D341Med (cell line): ENCODE results near the gene CCNDBP1.
"Not testable (repeated sequence)": the region's sequence is repeated elsewhere in the genome, so short reads cannot be mapped to it uniquely, and the experiment has no call there.

Source experiments
- DNase-seq: peaks from one replicate; pipeline ENCODE4 v3.0.0; 2012; ENCODE audit warnings: low spot score

CCNDBP1 gene

DNA sequence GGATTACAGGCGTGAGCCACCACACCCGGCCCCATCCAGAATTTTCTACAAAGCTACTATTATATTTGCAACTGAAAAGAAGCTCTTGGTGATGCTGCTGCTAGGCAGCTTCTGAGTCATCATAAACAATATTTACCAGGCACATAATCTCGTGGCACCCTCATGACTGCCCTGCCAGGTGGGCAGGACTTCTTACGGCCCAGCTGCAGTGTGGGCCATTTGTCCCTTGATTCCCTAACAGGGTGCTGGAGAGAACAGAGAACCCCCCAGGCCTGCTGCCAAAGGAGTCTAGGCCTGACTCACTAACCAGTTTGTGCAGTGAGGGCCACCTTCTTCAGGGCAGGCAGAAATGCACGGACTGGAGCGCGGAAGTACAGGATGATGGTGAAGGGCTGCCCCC lies 30.8 kb downstream of the CCNDBP1 start:
- DNase-seq, result no peak

DNA sequence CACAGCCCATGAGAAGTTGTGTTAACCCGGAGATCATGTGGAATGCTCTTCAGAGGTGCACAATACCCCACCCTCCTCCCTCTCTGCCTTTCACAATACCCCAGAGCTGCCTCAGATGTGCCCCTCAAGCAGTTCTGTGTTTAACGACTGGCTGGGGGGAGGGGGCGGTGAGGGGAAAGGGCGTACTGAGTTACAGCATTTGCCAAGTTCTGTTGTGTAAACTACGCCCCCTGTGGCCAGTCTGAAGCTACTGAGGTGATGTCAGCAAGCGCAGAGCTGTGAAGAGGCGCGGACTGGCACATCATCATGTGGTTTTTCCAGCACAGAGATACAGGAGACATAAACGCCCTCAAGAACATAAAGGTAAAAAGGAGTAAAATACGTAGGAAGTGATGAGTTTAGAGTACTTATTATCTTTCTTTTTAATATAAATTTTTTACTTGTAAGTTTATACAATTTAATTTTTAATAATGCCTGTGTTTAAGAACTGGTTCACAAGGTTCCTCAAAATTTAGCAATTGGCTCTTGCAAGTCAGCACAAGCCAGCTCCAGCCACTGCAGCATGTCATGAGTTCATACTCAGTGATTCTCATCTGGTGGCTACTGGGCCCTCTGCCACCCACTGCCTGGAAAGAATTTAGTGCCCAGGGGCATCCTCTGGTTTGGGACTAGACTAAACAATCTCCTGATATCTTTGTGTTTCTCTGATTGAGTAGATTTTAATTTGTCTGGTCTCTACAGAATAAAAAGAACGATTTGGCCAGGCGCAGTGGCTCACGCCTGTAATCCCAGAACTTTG lies 33.9 kb downstream of the CCNDBP1 start:
- no peak for DNase-seq

DNA sequence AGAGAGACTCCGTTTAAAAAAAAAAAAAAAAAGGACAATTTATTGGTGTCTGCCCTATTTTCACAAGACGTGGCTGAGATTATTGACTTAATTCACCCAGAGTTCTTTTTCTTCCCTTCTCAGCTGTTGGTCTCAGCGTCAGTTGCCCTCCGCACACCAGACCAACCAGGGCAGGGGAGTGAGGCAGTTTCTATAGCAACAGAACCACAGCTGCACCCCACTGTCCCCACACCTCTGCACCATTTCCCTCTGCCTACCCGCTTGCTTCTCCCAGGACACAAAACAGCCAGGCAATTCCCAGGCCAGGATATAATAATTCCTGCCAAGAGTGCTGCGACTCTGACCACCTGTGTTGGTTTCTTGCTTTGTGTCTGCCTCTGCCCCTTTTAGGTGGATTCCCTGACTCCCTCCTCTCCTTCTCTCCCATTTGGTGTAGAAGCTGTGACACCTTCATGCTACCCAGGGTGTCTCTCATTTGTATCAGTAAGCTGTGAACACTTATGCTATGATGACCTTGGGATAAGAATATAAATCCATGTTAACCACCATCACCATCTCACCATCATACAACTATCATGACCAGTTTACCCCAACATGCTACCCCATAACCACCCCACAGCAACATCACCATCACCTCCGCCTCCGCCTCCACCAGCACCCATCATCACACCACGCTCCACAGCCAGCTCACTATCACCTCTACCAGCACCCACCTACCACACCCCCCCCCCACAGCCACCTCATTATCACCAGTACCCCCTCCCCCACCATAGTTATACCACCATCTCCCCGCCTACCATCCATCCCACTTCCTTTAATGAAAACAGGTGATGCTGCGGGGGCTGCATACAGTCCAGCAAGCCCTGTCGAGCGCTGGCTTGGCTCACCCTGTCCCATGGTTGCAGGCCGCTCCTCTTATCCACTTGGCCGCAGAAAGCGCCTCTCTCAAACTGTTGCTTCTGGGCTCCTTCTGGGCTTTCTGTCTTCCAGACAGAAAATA lies 35.0 kb downstream of the CCNDBP1 start:
- no peak for DNase-seq

DNA sequence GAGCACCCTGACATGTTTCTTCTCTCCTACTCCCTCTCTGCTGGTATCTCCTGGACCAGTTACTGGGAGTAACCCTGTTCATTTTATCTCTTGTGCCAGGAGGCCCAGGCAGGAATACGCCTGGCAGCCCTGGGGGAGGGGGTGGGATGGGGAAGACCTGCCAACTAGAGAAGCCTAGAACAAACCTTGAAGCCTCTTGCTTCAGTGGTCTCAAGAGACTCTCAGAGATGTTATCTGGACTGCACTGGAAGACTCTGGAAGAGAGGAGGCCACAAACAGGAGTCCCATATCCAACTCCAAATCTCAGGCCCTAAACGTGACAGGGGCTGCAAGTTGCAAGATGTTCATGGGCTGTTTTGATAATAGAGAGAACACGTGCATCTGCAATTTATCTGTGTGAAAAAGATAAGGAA lies 35.8 kb downstream of the CCNDBP1 start, which contains the start of gene EPB42:
TSS of gene EPB42 (minus strand) at position 28 of the 413 bp plus-strand sequence. CDS start 193 bp downstream, outside the sequence.
- DNase-seq, result no peak

DNA sequence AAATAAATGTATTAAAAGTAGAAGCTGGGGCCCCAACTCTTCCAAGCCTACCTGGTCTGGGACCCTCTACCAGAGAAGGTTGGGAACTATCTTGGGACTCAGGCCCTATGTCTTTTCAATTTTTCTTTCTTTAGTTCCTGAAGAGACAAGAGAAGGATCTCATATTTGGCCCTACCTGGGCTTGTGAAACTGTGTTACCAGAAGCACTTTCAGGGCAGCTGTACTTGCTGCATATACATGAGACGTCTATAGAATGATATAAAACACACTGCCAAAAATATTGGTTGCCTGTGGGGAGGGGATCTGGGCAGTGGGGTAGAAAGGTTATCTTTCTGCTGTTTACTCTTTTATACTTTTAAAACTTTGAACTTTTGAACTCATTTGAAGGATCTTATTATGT lies 36.2 kb downstream of the CCNDBP1 start:
- no peak for DNase-seq

DNA sequence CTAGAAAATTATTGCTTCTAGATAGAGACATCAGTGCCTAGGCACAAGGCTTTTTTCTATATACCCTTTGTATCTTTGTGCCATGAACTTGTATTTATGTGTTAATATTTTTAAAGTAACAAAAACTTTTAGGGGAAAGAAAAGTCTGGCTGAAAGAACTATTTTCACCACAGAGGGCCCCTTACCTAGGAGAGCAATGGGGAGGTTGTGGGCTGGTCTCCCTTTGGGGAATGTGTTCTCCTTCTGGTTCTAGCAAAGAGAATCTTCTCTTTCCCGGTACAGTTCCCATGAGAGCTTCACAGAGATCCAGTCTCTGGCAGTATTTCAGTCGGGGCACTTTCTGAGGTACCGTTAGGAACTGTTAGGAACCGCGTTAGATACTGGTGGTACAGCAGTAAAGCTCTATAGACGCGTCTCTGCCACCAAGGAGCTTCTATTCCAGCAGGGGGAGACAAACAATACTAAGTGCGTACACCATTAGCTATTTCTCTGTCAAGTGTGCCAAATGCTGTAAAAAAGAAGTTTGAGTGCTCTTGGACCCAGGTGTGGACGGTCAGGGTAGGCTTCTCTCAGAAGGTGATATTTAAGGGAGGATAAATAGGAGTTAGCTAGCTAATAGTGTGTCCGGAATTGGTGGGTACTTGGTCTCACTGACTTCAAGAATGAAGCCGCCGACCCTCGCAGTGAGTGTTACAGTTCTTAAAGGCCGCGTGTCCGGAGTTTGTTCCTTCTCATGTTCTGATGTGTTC lies 40.2 kb downstream of the CCNDBP1 start:
- DNase-seq, result peak; percentile 63

DNA sequence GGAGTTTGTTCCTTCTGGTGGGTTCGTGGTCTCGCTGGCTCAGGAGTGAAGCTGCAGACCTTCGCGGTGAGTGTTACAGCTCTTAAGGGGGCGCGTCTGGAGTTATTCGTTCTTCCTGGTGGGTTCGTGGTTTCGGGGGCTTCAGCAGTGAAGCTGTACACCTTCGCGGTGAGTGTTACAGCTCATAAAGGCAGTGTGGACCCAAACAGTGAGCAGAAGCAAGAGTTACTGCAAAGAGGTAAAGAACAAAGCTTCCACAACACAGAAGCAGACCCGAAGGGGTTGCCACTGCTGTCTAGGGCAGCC lies 40.7 kb downstream of the CCNDBP1 start:
- not testable (repeated sequence) for DNase-seq

DNA sequence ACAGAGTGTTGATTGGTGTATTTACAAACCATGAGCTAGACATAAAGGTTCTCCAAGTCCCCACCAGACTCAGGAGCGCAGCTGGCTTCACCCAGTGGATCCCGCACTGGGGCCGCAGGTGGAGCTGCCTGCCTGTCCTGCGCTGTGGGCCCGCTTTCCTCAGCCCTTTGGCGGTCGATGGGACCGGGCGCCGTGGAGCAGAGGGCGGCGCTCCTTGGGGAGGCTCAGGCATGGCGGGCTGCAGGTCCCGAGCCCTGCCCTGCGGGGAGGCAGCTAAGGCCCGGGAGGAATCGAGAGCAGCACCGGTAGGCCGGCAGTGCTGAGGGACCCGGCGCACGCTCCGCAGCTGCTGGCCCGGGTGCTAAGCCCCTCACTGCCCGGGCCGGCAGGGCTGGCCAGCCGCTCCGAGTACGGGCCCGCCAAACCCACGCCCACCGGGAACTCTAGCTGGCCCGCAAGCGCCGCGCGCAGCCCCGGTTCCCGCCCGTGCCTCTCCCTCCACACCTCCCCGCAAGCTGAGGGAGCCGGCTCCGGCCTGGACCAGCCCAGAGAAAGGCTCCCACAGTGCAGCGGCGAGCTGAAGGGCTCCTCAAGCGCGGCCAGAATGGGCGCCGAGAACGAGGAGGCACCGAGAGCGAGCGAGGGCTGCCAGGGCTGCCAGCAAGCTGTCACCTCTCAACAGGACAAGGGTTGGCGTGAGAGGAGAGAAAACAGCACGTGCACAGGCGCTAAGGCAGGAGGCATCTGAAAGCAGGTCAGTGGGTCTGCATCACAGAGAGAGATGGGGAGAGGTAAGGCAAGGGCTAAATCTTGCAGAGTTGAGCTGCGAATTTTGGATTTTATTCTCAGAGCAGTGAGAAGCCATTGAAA lies 41.5 kb downstream of the CCNDBP1 start:
- DNase-seq, result no peak

DNA sequence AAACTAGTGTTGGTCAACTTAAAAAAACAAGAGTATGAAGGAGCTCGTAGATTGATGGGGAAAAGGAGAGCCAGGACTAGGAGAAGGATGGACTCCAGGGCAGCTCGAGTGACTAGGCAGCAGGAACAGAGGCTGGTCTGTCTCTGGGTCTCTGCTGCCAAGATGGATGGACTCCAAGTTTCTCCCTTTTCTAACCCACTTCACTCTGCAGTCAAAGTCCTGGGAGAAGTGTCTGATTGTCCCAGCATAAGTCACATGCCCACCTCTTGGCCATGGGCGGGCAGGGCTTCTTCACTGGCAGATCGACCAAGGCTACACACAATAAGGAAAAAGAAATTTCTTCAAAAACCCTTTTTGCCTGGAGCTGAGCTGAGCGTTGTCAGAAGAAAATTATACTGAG lies 44.8 kb downstream of the CCNDBP1 start:
- no peak for DNase-seq

DNA sequence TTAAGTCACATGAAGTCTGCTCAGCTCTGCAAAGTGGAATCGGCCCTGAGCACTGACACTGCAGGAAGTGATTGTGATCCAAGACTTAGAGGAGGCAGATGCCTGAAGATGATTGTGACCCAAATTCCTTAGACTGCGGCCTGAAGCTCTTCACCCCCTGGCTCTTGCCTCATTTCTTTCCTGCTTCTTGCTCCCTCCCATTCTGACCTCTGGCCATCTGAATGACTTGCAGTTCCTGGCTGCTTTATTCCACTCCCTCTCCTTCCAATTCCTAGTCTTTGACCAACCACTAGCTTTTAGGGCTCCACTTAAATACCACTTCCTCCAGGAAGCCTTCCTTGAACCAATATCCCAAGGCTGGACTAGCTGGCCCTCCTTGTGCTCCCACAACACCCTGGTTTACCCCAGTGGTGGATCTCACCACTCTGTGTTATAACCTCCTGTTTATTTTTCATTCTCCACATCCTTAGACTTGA lies 45.5 kb downstream of the CCNDBP1 start:
- no peak for DNase-seq

DNA sequence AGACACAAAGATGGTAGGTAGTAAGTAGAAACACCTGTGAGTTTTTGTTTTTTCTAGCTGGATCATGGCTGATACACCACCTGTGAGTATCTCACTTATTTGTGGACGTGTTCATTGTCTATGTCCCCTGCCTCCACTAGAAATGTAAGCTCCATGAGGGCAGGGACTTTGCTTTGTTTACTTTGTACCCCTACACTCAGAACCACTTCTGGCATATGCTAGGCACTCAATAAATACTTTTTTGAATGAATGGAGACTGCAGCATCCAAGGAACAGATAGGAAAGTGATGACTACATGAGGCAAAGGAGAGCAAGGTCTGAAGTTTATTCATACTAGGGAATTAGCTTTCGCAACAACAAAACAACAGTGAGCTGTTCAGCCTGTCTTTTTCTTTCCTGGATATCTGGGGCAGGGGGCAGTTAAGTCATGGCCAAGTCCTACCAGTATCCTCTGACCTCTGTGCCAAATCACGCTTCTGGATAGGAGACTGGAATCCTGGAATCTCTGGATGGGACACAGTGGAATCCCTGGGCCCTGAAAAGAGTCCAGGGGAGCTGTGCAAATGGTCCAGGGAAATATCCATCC lies 47.2 kb downstream of the CCNDBP1 start:
- no peak for DNase-seq

DNA sequence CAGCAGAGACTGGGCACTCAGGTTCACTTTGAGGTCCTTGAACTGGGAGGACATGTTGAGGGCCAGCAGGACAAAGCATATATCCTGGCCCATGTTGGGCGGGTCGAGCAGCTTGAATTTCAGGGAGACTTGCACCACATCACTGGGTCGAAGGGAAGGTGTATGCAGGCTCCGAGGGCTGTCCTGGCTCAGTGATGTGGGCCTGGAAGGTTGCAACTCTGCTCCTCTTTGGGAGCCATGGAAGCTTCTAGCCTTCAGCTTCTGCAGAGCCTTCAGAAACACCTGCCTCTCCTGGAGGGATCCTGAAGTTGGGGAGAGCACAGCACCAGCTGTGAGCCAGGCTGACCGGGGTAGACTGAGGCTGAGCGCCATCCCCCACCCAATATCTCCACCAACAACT lies 50.3 kb downstream of the CCNDBP1 start:
- DNase-seq, result no peak

DNA sequence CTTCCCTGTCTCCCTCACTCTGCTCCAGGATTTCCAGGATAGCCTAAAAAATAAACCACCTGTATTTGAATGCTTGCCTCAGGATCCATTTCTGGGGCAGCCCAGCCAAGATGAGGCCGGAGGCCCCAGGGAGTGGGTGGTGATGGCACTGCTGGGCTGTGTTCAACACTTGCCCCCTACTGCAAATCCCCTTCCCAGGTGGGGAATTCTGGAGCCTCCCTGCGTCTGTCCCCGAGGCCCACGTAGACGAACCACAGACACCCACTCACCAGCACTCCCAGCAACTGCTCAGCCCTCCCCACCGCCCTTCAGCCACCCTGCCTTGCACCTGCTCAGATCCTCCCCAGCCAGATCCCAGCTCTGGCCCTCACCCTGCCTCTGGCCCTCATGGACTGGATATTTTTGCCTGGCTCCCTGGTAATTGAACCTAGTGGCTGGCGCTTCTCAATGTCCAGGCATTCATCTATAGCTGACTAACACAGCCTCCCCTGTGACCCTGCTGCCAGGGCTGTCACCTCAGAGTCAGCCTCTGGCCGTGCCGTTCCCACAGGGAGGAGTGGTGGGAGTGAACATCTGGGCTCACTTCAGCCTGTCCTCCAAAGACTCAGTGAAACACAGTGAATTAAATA lies 52.8 kb downstream of the CCNDBP1 start:
- DNase-seq, result no peak

DNA sequence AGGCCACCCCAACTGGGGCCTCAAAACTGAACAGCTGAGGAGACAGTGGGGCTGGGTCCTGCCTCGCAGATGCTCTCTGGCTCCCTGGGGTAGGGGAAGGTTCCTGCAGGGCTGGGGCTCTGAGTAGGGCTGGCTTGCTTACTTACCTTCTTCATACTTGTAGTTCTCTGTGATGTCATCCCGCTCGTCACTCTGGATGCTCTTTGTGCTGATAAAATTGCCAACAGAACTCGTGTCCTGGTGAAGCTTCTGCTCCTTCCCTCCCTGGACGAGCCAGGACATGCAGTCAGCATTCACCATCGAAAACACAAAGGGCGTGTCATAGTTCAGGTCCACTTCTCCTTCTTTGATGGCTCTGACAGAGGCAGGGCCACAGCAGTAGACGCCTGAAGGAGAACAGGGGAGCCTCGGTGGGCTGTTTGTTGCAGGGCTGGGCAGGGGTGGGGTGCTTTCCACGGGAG lies 53.5 kb downstream of the CCNDBP1 start:
- DNase-seq, result no peak

DNA sequence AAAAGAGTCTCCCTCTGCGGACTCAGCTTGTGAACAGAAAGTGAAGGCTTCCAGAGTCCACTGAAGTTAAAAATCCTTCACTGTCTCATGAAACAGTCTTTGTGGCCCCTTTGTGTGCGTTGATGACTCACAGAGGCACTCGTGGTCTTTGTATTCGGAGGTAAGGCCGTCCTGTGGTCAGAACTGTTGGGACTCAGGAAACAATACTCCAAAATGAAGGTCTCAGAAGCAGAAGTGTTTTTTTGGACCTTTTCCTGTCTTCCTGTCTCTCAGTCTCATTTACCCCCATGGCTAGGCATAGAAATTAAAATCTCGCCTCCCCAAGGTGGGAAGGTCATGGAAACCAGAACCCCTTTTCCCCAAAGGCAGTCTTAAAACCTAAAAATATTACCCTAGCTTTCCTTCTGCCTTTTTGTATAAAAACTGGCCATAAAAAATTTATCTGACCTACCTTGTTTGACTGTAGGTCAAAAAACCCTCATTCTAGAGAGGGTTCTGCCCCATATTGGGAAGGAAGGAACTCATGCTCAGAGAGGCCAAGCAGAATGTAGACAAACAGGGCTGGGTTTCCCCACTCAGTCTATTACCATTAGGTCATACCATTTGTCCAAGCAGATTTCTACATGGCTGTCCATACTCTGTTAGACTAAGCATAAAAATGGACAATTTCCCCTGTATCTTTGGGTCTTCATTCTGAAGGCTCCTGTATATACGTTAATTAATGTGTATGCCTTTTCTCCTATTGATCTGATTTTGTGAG lies 54.7 kb downstream of the CCNDBP1 start:
- no peak for DNase-seq

DNA sequence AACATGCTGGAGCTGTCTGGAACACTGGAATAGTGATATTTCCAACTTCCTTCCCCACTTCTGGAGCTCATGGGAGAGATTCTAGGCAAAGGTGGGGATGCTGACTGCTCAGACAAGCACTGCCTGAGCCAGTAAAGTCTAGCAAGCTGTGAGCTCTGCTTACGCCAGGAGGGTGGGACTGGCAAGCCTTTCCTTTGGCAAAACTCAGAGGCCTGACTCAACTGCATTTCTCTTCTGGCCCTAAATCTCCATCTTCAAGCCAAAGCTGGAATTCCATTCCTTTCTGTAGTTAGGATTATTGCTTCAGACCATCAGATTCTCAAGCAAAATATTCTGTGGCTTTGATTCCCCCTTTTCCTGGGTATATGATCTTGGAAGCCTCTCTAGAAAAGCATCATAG lies 55.9 kb downstream of the CCNDBP1 start:
- DNase-seq, result no peak

DNA sequence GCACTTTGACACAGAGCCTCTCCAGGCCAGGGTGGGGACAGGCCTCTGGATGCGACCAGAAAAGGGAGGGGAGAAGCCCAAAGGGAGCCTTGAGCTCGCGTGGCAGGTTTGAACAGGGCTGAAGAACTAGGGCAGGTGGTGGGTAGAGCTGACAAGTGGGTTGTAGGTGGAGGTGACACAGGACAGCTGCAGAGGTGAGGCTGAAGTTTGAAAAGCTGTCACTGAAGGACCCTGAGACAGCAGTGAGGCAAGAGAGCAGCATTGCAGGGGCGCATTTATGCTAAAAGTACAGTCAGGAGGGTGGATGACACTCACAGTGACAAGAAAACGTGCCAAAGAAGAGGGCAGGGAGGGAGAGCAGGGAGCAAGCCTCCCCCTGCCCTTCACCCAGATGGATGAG lies 57.4 kb downstream of the CCNDBP1 start:
- DNase-seq, result no peak

DNA sequence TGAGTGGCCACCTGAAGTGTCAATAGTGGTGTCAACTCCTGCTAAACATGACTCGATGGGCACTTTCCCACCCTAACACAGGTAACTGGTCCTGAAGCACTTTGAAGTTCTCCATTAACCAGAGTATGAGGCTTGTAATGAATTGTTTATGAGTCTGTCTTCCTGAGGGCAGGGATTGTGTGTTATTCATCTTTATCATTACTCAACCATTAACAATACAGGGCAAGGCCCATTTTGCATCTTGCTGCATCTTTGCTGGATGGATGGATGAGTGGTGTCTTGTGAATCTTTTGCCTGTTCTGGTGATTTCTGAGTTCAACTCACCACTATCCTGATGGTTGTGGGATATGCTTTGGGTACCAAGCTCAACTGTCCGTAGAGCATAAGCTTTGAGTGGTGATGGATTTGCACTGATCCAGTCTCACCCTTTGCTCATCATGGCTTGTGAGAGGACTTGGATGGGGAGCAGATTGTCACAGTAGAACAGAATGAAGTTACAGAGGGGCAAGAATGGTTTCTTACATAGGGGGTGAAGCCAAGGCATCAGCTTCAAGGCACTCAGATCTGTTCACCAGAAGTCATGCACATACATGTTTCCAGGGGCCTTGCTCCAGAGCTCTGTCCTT lies 57.9 kb downstream of the CCNDBP1 start:
- no peak for DNase-seq

DNA sequence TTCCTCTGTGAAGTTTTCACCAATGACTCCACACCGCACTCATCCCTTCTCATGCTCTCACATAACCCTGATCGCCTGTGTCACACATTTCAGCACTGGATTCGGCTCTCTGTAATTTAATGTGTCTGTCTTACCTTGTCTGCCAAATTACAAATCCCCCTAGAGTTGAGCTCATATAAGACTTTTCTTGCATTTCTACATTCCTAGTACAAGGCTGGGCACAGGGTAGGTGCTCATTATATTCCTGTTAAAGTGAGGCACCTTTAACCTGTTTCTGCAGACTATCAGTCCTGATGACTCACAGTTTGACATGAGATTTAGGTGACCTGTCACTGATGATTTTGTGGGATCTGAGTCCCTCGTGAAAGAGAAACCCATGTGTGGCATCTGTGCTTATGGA lies 58.9 kb downstream of the CCNDBP1 start:
- DNase-seq, result no peak
